G401.6 (cell line): ENCODE data around the gene TTC7B.

ENCODE experiments used
- FAIRE-seq: peaks from 2 replicates; lab custom pipeline; 2012; peaks lifted over from hg19 to GRCh38; lab: Jason Lieb, UNC

The TTC7B gene

GRCh38 chr14:90575781-90576180, 240.4 kb downstream of the TTC7B start:
- no peak for FAIRE-seq

- FAIRE-seq: no peak
These were observed 240.9 kb downstream of the TTC7B start for GRCh38 chr14:90575336-90575735.

GRCh38 chr14:90574188-90575131, 241.8 kb downstream of the TTC7B start:
- FAIRE-seq: no peak

- FAIRE-seq: no peak
These were observed 242.7 kb downstream of the TTC7B start for GRCh38 chr14:90573385-90574105.

- FAIRE-seq: no peak
These were observed 243.6 kb downstream of the TTC7B start for GRCh38 chr14:90572441-90573150.

GRCh38 chr14:90571149-90571947, 244.9 kb downstream of the TTC7B start:
- no peak for FAIRE-seq

- FAIRE-seq: no peak
These were observed 245.8 kb downstream of the TTC7B start for GRCh38 chr14:90570461-90570860.

GRCh38 chr14:90569606-90570387, 246.4 kb downstream of the TTC7B start:
- no peak for FAIRE-seq

- no peak for FAIRE-seq
These were observed 247.0 kb downstream of the TTC7B start for GRCh38 chr14:90569201-90569600.

- FAIRE-seq: no peak
These were observed 247.8 kb downstream of the TTC7B start for GRCh38 chr14:90568405-90568804.

GRCh38 chr14:90567991-90568390, 248.2 kb downstream of the TTC7B start:
- FAIRE-seq: no peak

- FAIRE-seq: no peak
These were observed 249.0 kb downstream of the TTC7B start for GRCh38 chr14:90567191-90567590.

- no peak for FAIRE-seq
These were observed 249.7 kb downstream of the TTC7B start for GRCh38 chr14:90566481-90566880.

GRCh38 chr14:90564496-90564895, 251.7 kb downstream of the TTC7B start:
- no peak for FAIRE-seq

- FAIRE-seq: no peak
These were observed 253.6 kb downstream of the TTC7B start for GRCh38 chr14:90562652-90563051.

GRCh38 chr14:90561920-90562319, 254.3 kb downstream of the TTC7B start:
- FAIRE-seq: no peak

- no peak for FAIRE-seq
These were observed 255.2 kb downstream of the TTC7B start for GRCh38 chr14:90560991-90561390.

- no peak for FAIRE-seq
These were observed 255.7 kb downstream of the TTC7B start for GRCh38 chr14:90560558-90560957.

GRCh38 chr14:90559811-90560492, 256.3 kb downstream of the TTC7B start:
- FAIRE-seq: no peak

- FAIRE-seq: no peak
These were observed 257.1 kb downstream of the TTC7B start for GRCh38 chr14:90558983-90559590.
